ENCODE results near the gene HRH1. TPM values are rescaled to one million over a fixed set of nuclear protein-coding genes. Genes with fewer than 3 reads are reported as not detected.
A peak's percentile ranks its signal among the peaks of the same experiment; 100 is the strongest.

Gene HRH1
- total RNA-seq, 4 donors from 2014 or later: 2.0 to 9.7 (median 8.0) TPM

DNA sequence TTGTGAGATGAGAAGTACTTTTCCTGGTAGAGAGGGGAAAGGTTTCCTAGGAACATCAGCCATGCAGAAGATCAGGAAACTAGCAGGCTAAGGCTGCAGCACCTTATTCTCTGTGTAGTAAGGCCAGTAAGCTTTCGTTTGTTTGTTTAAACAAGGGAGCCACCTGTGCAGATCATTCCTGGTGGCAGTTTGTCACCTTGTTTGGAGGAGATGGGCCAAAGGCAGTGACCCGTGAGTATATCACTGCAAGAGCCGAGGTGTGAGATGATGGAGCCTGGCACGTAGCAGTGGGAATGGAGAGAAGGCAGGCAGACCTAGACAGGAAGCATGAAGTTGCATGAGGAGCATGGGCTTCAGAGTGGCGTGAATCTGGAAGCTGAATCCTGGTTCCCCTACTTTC lies 137.5 kb downstream of the HRH1 start:
- WGBS, 2 donors (ENCODE audit: low coverage in 1 of 2): 84 to 96% methylated on average over 4 to 5 of the region's 5 CpGs
- Histone ChIP-seq H3K36me3 (no peaks in the 10 kb centered on the region), H3K27me3 (no peaks in the 10 kb centered on the region), H3K4me3 (no peak overlapping the region), H3K4me1 (peaks cover 12 to 43% (median 17%) of the 10 kb centered on the region in 4 donors), H3K27ac (peak overlapping the region in 2 of 4 donors; percentile 20 to 23), H3K9me3 (no peaks in the 10 kb centered on the region)
- no peak for DNase-seq
- intact Hi-C loops (cut with DNase I; ENCODE audit: low total_unique reads): no loop called here
- TF ChIP-seq, protein P1, sequence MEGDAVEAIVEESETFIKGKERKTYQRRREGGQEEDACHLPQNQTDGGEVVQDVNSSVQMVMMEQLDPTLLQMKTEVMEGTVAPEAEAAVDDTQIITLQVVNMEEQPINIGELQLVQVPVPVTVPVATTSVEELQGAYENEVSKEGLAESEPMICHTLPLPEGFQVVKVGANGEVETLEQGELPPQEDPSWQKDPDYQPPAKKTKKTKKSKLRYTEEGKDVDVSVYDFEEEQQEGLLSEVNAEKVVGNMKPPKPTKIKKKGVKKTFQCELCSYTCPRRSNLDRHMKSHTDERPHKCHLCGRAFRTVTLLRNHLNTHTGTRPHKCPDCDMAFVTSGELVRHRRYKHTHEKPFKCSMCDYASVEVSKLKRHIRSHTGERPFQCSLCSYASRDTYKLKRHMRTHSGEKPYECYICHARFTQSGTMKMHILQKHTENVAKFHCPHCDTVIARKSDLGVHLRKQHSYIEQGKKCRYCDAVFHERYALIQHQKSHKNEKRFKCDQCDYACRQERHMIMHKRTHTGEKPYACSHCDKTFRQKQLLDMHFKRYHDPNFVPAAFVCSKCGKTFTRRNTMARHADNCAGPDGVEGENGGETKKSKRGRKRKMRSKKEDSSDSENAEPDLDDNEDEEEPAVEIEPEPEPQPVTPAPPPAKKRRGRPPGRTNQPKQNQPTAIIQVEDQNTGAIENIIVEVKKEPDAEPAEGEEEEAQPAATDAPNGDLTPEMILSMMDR (IDR thresholded peaks at IDR 0.05): no peak
- TF ChIP-seq POLR2A (IDR thresholded peaks at IDR 0.05) (no peak), EP300 (IDR thresholded peaks at IDR 0.05; ENCODE audit: low read depth) (no peak), POLR2AphosphoS5 (IDR thresholded peaks at IDR 0.05) (no peak)
- in situ Hi-C loops (cut with MboI; ENCODE audit: low pct_ligation_motif_present in 1 of 4, low pct_unique_long_range_greater_than_20kb in 1 of 4, low sequenced_read_pairs in 3 of 4): no loop called here

- in situ Hi-C loops (cut with MboI; ENCODE audit: low pct_ligation_motif_present in 1 of 4, low pct_unique_long_range_greater_than_20kb in 1 of 4, low sequenced_read_pairs in 3 of 4) (no loop called here), intact Hi-C loops (cut with DNase I; ENCODE audit: low total_unique reads) (no loop called here)
- peaks cover 0 to 27% (median 8%) of the 10 kb centered on the region in 4 donors for H3K36me3 ChIP-seq
- H3K27ac ChIP-seq: no peak overlapping the region
- no peaks in the 10 kb centered on the region for H3K4me1 ChIP-seq
- H3K4me3 ChIP-seq: no peak overlapping the region
- 98 to 100% methylated on average over 2 to 4 of the region's 4 CpGs for WGBS, 2 donors (ENCODE audit: low coverage in 1 of 2)
- DNase-seq: no peak
- H3K9me3 ChIP-seq: no peaks in the 10 kb centered on the region
- no peak for TF ChIP-seq EP300 (IDR thresholded peaks at IDR 0.05; ENCODE audit: low read depth)
- H3K27me3 ChIP-seq: no peaks in the 10 kb centered on the region
Observed at GRCh38 chr3:11297126-11297525, 142.8 kb downstream of the HRH1 start.

GRCh38 chr3:11300970-11301369 lies 146.7 kb downstream of the HRH1 start:
- intact Hi-C loops (cut with DNase I; ENCODE audit: low total_unique reads): no loop called here
- DNase-seq: no peak
- H3K27ac ChIP-seq: no peak overlapping the region
- H3K4me1 ChIP-seq: no peaks in the 10 kb centered on the region
- H3K9me3 ChIP-seq: no peaks in the 10 kb centered on the region
- in situ Hi-C loops (cut with MboI; ENCODE audit: low pct_ligation_motif_present in 1 of 4, low pct_unique_long_range_greater_than_20kb in 1 of 4, low sequenced_read_pairs in 3 of 4): no loop called here
- H3K4me3 ChIP-seq: no peak overlapping the region
- H3K36me3 ChIP-seq: peaks cover 0 to 27% (median 9%) of the 10 kb centered on the region in 4 donors
- TF ChIP-seq EP300 (IDR thresholded peaks at IDR 0.05; ENCODE audit: low read depth) (no peak), POLR2AphosphoS5 (IDR thresholded peaks at IDR 0.05) (no peak), POLR2A (IDR thresholded peaks at IDR 0.05) (no peak)
- TF ChIP-seq, protein P1 (IDR thresholded peaks at IDR 0.05): no peak
- H3K27me3 ChIP-seq: no peaks in the 10 kb centered on the region
- WGBS, 2 donors (ENCODE audit: low coverage in 1 of 2): 80 to 86% methylated on average over 3 of the region's 3 CpGs

DNA sequence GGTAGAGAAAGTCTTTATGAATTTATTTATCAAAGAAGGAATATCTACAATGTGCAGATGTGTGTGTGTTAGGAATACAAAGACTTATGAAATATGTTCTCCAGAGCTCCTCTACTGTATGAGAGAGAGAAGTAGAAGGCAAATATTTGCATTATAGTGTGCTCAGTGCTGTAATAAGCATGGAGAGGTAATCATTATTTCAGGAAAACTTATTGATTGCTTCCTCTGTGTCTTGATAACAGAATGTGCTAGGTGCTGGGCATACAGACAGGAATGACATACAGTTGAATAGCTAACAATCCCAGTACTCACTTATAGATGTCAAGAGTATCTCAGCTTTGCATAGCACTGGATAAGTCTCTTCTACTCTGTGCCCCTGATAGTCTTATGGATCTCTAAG lies 148.2 kb downstream of the HRH1 start:
- TF ChIP-seq, protein P1 (IDR thresholded peaks at IDR 0.05): no peak
- TF ChIP-seq EP300 (IDR thresholded peaks at IDR 0.05; ENCODE audit: low read depth) (no peak), POLR2AphosphoS5 (IDR thresholded peaks at IDR 0.05) (no peak), POLR2A (IDR thresholded peaks at IDR 0.05) (no peak)
- Histone ChIP-seq H3K27me3 (no peaks in the 10 kb centered on the region), H3K9me3 (no peaks in the 10 kb centered on the region), H3K36me3 (peaks cover 0 to 34% (median 13%) of the 10 kb centered on the region in 4 donors), H3K27ac (no peak overlapping the region), H3K4me1 (no peaks in the 10 kb centered on the region), H3K4me3 (no peak overlapping the region)
- in situ Hi-C loops (cut with MboI; ENCODE audit: low pct_ligation_motif_present in 1 of 4, low pct_unique_long_range_greater_than_20kb in 1 of 4, low sequenced_read_pairs in 3 of 4): no loop called here
- DNase-seq: no peak
- intact Hi-C loops (cut with DNase I; ENCODE audit: low total_unique reads): no loop called here

GRCh38 chr3:11304175-11304574 lies 149.9 kb downstream of the HRH1 start:
- TF ChIP-seq POLR2A (IDR thresholded peaks at IDR 0.05) (no peak), POLR2AphosphoS5 (IDR thresholded peaks at IDR 0.05) (no peak), EP300 (IDR thresholded peaks at IDR 0.05; ENCODE audit: low read depth) (no peak)
- TF ChIP-seq, protein P1 (IDR thresholded peaks at IDR 0.05): no peak
- Histone ChIP-seq H3K36me3 (peaks cover 0 to 43% (median 19%) of the 10 kb centered on the region in 4 donors), H3K9me3 (no peaks in the 10 kb centered on the region), H3K27me3 (no peaks in the 10 kb centered on the region), H3K27ac (no peak overlapping the region), H3K4me3 (no peak overlapping the region), H3K4me1 (no peaks in the 10 kb centered on the region)
- intact Hi-C loops (cut with DNase I; ENCODE audit: low total_unique reads) (no loop called here), in situ Hi-C loops (cut with MboI; ENCODE audit: low pct_ligation_motif_present in 1 of 4, low pct_unique_long_range_greater_than_20kb in 1 of 4, low sequenced_read_pairs in 3 of 4) (no loop called here)
- no peak for DNase-seq
- WGBS, 2 donors (ENCODE audit: low coverage in 1 of 2): 85 to 97% methylated on average over 4 to 6 of the region's 6 CpGs
